Keratinocyte (primary cell): ENCODE measurements around the gene HEXIM1. TPM values are rescaled to one million over a fixed set of nuclear protein-coding genes. Genes with fewer than 3 reads are reported as not detected.
A peak's percentile ranks its signal among the peaks of the same experiment; 100 is the strongest.

Source experiments
- DNase-seq: peaks from one replicate; pipeline ENCODE4 v3.0.0-alpha.2; 2011; ENCODE audit warnings: low read depth, missing footprints, low spot score
- FAIRE-seq: peaks from 2 replicates; lab custom pipeline; 2011; peaks lifted over from hg19 to GRCh38; lab: Jason Lieb, UNC
- H2AFZ ChIP-seq: 2 replicates; pipeline ENCODE4 v1.6.0; 2012; ENCODE audit warnings: low read length, control low read depth, inconsistent platforms; ENCODE audit not compliant: control insufficient read depth
- H3K27ac ChIP-seq: 2 replicates; pipeline ENCODE4 v1.5.1; 2011; ENCODE audit warnings: low read length; ENCODE audit not compliant: control insufficient read depth, insufficient read depth
- H3K27me3 ChIP-seq: 3 replicates; pipeline ENCODE4 v1.6.0; 2011; ENCODE audit warnings: low read length; ENCODE audit not compliant: control insufficient read depth, insufficient read depth; ENCODE audit errors: extremely low read depth
- H3K36me3 ChIP-seq, 2 experiments: 2 replicates in 1 of 2; 3 replicates in 1 of 2; pipeline ENCODE4 v1.5.1; 2011; ENCODE audit warnings: low read length in 2 of 2, mild to moderate bottlenecking in 1 of 2; ENCODE audit not compliant: control insufficient read depth in 2 of 2, insufficient read depth in 2 of 2; ENCODE audit errors: extremely low read depth in 1 of 2
- H3K4me1 ChIP-seq: 3 replicates; pipeline ENCODE4 v1.5.1; 2011; ENCODE audit warnings: low read length; ENCODE audit not compliant: control insufficient read depth, insufficient read depth; ENCODE audit errors: extremely low read depth
- H3K4me2 ChIP-seq: 3 replicates; pipeline ENCODE4 v1.6.0; 2011; ENCODE audit warnings: low read depth, low read length; ENCODE audit not compliant: control insufficient read depth, insufficient read depth; ENCODE audit errors: extremely low read depth
- H3K4me3 ChIP-seq, 3 experiments: fragments of 200-600 bp in 1 of 3; sonication (generic) in 1 of 3; 2 replicates in 2 of 3; 3 replicates in 1 of 3; pipeline ENCODE4 v1.5.1; 2011 to 2016; ENCODE audit warnings: low read length in 3 of 3, mild to moderate bottlenecking in 3 of 3, control low read depth in 2 of 3, inconsistent platforms in 1 of 3, low read depth in 1 of 3, mixed read lengths in 1 of 3, mixed run types in 1 of 3, moderate library complexity in 1 of 3; ENCODE audit not compliant: control insufficient read depth in 2 of 3, insufficient read depth in 2 of 3; ENCODE audit errors: extremely low read depth in 1 of 3
- H3K79me2 ChIP-seq: 2 replicates; pipeline ENCODE4 v1.6.0; 2012; ENCODE audit warnings: low read length; ENCODE audit not compliant: control insufficient read depth, insufficient read depth
- H3K9ac ChIP-seq: 3 replicates; pipeline ENCODE4 v1.6.0; 2011; ENCODE audit warnings: low read length; ENCODE audit not compliant: control insufficient read depth, insufficient read depth; ENCODE audit errors: extremely low read depth
- H3K9me1 ChIP-seq: 3 replicates; pipeline ENCODE4 v1.6.0; 2011; ENCODE audit warnings: low read length; ENCODE audit not compliant: control insufficient read depth, insufficient read depth; ENCODE audit errors: extremely low read depth
- H3K9me3 ChIP-seq: 2 replicates; pipeline ENCODE4 v1.5.1; 2012; ENCODE audit warnings: low read depth, low read length; ENCODE audit not compliant: control insufficient read depth
- H4K20me1 ChIP-seq: 3 replicates; pipeline ENCODE4 v1.6.0; 2011; ENCODE audit warnings: low read length; ENCODE audit not compliant: control insufficient read depth, insufficient read depth; ENCODE audit errors: extremely low read depth
- EZH2 ChIP-seq: IDR thresholded peaks from one replicate; pipeline ENCODE4 v1.6.1; 2012; ENCODE audit warnings: inconsistent platforms, mild to moderate bottlenecking, low read length, moderate library complexity
- dilution Hi-C: fragments of 300-500 bp; cut with MboI; formaldehyde crosslinking; loops from one replicate; pipeline ENCODE4 v1.7.0; 2020; ENCODE audit warnings: low sequenced_read_pairs; ENCODE audit not compliant: extremely low pct_ligation_motif_present
- polyA plus RNA-seq, 5 experiments: library from polyadenylated mRNA; depleted of rRNA in 3 of 5; stranded (reverse) in 3 of 5; stranded (forward) in 1 of 5; unstranded in 1 of 5; fragments of >200 nt; gene quantifications; 1 replicate in 1 of 5; 2 replicates in 3 of 5; 3 replicates in 1 of 5; pipeline versions ENCODE4 v1.2.1 to v1.2.3, GENCODE V29; 2011 to 2012; ENCODE audit warnings: missing spikeins in 2 of 5, low read depth in 1 of 5, low replicate concordance in 1 of 5
- TF ChIP-seq, protein P1 (sequence below), 3 experiments: IDR thresholded peaks in 1 of 3; conservative IDR thresholded peaks in 1 of 3; optimal IDR thresholded peaks in 1 of 3; 2 replicates in 2 of 3; 3 replicates in 1 of 3; pipeline versions ENCODE3 to v1.5.1; 2011; ENCODE audit warnings: low read length in 3 of 3, mild to moderate bottlenecking in 3 of 3, moderate library complexity in 2 of 3, control low read depth in 1 of 3, inconsistent platforms in 1 of 3; ENCODE audit not compliant: insufficient read depth in 2 of 3; ENCODE audit errors: extremely low read depth in 1 of 3

HEXIM1 gene
- polyA plus RNA-seq, 1 donor (not counting 4 experiments of a cell fraction or from before 2014, with no cell fraction given), result 19.9 TPM

DNA sequence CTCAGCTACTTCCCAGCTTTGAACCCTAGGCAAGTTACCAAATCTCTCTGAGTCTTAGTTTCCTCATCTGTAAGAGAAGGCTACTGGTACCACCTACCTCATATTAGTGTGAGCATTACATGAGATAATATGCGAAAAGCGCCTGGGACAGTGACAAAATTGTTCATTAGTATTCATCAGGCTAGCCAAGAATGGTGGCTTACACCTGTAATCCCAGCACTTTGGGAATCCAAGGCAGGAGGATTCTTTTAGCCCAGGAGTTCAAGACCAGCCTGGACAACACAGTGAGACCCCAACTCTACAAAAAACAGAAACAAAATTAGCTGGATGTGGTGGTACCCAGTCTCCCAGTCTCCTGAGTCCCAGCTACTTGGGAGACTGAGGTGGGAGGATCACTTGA is 19.3 kb upstream of the HEXIM1 start:
- no peak for FAIRE-seq
- DNase-seq, result no peak
- Histone ChIP-seq H3K9ac (no peak overlapping the region), H3K4me3 (no peak overlapping the region), H3K27me3 (no peaks in the 10 kb centered on the region), H3K9me1 (no peaks in the 10 kb centered on the region), H3K36me3 (peaks cover 0 to 4% of the 10 kb centered on the region in 2 experiments), H3K9me3 (no peaks in the 10 kb centered on the region), H4K20me1 (no peaks in the 10 kb centered on the region), H2AFZ (no peak overlapping the region), H3K79me2 (peaks cover 56% of the 10 kb centered on the region), H3K4me2 (no peak overlapping the region), H3K4me1 (peaks cover 54% of the 10 kb centered on the region), H3K27ac (no peak overlapping the region)
- dilution Hi-C loops, result no loop called here
- TF ChIP-seq EZH2, result no peak
- TF ChIP-seq, protein P1, sequence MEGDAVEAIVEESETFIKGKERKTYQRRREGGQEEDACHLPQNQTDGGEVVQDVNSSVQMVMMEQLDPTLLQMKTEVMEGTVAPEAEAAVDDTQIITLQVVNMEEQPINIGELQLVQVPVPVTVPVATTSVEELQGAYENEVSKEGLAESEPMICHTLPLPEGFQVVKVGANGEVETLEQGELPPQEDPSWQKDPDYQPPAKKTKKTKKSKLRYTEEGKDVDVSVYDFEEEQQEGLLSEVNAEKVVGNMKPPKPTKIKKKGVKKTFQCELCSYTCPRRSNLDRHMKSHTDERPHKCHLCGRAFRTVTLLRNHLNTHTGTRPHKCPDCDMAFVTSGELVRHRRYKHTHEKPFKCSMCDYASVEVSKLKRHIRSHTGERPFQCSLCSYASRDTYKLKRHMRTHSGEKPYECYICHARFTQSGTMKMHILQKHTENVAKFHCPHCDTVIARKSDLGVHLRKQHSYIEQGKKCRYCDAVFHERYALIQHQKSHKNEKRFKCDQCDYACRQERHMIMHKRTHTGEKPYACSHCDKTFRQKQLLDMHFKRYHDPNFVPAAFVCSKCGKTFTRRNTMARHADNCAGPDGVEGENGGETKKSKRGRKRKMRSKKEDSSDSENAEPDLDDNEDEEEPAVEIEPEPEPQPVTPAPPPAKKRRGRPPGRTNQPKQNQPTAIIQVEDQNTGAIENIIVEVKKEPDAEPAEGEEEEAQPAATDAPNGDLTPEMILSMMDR (optimal IDR thresholded peaks at IDR 0.05 in 1 of 3, IDR thresholded peaks at IDR 0.05 in 1 of 3, conservative IDR thresholded peaks at IDR 0.05 in 1 of 3; ENCODE audit: extremely low read depth in 1 of 3, insufficient read depth in 2 of 3, low read length in 3 of 3), result no peak

DNA sequence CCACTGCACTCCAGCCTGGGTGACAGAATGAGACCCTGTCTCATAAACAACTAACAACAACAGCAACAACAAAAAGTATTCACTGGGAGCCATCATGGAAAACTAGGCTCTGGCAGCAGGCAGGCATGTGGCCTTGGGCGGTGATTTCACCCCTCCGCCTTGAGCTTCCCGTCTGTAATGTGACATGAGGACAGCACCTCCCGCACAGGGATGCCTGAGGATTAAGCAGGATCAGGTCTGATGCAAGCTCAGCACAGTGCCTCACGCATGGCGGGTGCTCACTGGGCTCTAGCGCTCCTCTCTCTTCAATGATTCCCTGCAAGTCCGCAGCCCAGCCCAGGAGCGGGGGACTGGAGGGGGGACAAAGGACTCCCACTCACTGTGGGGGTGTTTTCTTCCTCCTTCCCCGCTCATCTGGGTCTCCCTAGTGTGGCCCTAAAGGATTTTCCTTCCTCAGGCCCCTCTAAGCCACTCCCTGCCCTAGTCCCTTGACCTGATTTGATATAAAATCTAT is 18.8 kb upstream of the HEXIM1 start:
- no peaks in the 10 kb centered on the region for H3K9me1 ChIP-seq
- no peaks in the 10 kb centered on the region for H4K20me1 ChIP-seq
- H3K9ac ChIP-seq, result no peak overlapping the region
- DNase-seq (no peak), FAIRE-seq (no peak)
- H3K36me3 ChIP-seq, result peaks cover 0 to 4% of the 10 kb centered on the region in 2 experiments
- H3K4me2 ChIP-seq, result peak overlapping the region; percentile 68
- TF ChIP-seq, protein P1 (optimal IDR thresholded peaks at IDR 0.05 in 1 of 3, IDR thresholded peaks at IDR 0.05 in 1 of 3, conservative IDR thresholded peaks at IDR 0.05 in 1 of 3; ENCODE audit: extremely low read depth in 1 of 3, insufficient read depth in 2 of 3, low read length in 3 of 3), result no peak
- TF ChIP-seq EZH2, result no peak
- no peaks in the 10 kb centered on the region for H3K27me3 ChIP-seq
- H3K27ac ChIP-seq, result peak overlapping the region; percentile 25
- dilution Hi-C loops, result no loop called here
- peaks cover 52% of the 10 kb centered on the region for H3K79me2 ChIP-seq
- H2AFZ ChIP-seq, result no peak overlapping the region
- no peaks in the 10 kb centered on the region for H3K9me3 ChIP-seq
- H3K4me3 ChIP-seq, result no peak overlapping the region
- peaks cover 49% of the 10 kb centered on the region for H3K4me1 ChIP-seq
